DND-41 (cell line): Measurements from ENCODE around the gene RARB.

ENCODE experiments used
- ATAC-seq: fragments of 200-7000 bp; cut with Tn5 transposase; 3 replicates; pipeline ENCODE4 v1.9.1; 2021; ENCODE audit warnings: low read depth; ENCODE audit not compliant: insufficient read depth
- DNase-seq: peaks from one replicate; pipeline ENCODE4 v3.0.0-alpha.2; 2020
- H2AFZ ChIP-seq: 2 replicates; pipeline ENCODE4 v1.6.0; 2012; ENCODE audit warnings: low read depth, low read length
- H3K27ac ChIP-seq: 2 replicates; pipeline ENCODE4 v1.5.1; 2012; ENCODE audit warnings: low read length, inconsistent platforms
- H3K27me3 ChIP-seq: fragments of 200-600 bp; sonication (generic); 2 replicates; pipeline ENCODE4 v1.6.0; 2012; ENCODE audit warnings: low read length, mild to moderate bottlenecking, inconsistent platforms; ENCODE audit not compliant: insufficient read depth, poor library complexity
- H3K36me3 ChIP-seq: 2 replicates; pipeline ENCODE4 v1.5.1; 2012; ENCODE audit warnings: low read length, inconsistent platforms; ENCODE audit not compliant: insufficient read depth
- H3K4me1 ChIP-seq: 2 replicates; pipeline ENCODE4 v1.5.1; 2012; ENCODE audit warnings: mild to moderate bottlenecking, low read length; ENCODE audit not compliant: insufficient read depth
- H3K4me2 ChIP-seq: 2 replicates; pipeline ENCODE4 v1.6.0; 2012; ENCODE audit warnings: mild to moderate bottlenecking, moderate library complexity, low read length, inconsistent platforms; ENCODE audit not compliant: insufficient read depth
- H3K4me3 ChIP-seq, 2 experiments: fragments of 200-600 bp in 1 of 2; shearing (Covaris generic) in 1 of 2; 2 replicates each; pipeline ENCODE4 v1.5.1; 2012 to 2016; ENCODE audit warnings: inconsistent platforms in 2 of 2, low read length in 2 of 2, mild to moderate bottlenecking in 2 of 2, low read depth in 1 of 2, moderate library complexity in 1 of 2
- H3K79me2 ChIP-seq: 2 replicates; pipeline ENCODE4 v1.6.0; 2012; ENCODE audit warnings: low read length, inconsistent platforms; ENCODE audit not compliant: insufficient read depth
- H3K9ac ChIP-seq: 2 replicates; pipeline ENCODE4 v1.6.0; 2012; ENCODE audit warnings: low read depth, mild to moderate bottlenecking, inconsistent platforms, low read length, moderate library complexity
- H3K9me3 ChIP-seq: 2 replicates; pipeline ENCODE4 v1.5.1; 2012; ENCODE audit warnings: low read length, moderate library complexity, mild to moderate bottlenecking, inconsistent platforms; ENCODE audit not compliant: insufficient read depth, severe bottlenecking
- H4K20me1 ChIP-seq: 2 replicates; pipeline ENCODE4 v1.6.0; 2012; ENCODE audit warnings: low read length; ENCODE audit not compliant: insufficient read depth
- EZH2 ChIP-seq: IDR thresholded peaks from 3 replicates; pipeline ENCODE4 v1.6.1; 2012; ENCODE audit warnings: borderline replicate concordance, low read depth, mild to moderate bottlenecking, moderate library complexity, low read length, inconsistent platforms; ENCODE audit not compliant: severe bottlenecking
- TF ChIP-seq, protein P1 (sequence below): IDR thresholded peaks from 2 replicates; pipeline ENCODE4 v1.5.1; 2012; ENCODE audit warnings: borderline replicate concordance, low read length, moderate library complexity, mild to moderate bottlenecking; ENCODE audit not compliant: poor library complexity, severe bottlenecking; ENCODE audit errors: extremely low read depth

RARB gene

DNA sequence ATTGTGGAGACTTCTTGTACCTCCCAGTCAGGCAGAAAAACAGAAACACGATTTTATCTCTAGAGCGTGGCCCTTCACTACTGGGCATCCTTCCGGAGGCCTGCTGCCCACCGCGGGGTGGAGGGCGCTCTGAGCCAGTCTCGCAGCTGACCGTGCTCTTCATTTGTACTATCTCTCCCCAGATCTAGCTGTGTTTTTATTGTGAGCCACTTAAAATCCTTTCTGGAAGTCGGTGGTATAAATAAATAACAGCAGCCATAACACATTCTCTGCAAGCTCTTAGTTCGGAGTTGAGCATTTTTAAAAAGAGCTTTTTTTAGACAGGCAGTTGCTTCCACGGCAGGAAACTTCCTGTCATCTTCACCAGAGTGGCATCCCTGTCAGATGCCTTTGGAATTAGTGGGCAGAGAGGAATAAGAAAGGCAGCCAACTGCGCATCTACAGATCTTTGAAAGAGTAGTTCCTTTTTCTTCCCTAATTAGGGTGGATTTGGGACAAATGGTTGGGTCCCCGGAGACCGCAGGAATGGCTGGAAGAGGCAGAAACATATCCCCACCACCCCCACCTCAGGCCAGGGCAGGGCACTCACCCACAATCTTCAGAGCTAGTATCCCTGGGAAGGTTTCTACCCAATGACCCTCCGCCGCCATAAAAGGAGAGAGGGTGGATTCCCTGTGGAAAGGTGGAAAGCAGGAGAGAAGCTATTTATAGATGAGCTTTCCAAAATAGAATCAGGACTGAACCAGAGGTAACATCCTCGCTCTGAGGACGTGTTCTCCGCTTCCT is 145.5 kb downstream of the RARB start:
- Histone ChIP-seq H3K9me3 (no peaks in the 10 kb centered on the region), H3K4me3 (no peak overlapping the region), H3K79me2 (no peaks in the 10 kb centered on the region), H3K4me2 (no peak overlapping the region), H3K27ac (no peak overlapping the region), H3K9ac (no peak overlapping the region), H3K36me3 (no peaks in the 10 kb centered on the region), H2AFZ (no peak overlapping the region), H3K27me3 (no peaks in the 10 kb centered on the region), H4K20me1 (no peaks in the 10 kb centered on the region), H3K4me1 (no peaks in the 10 kb centered on the region)
- no peak for DNase-seq
- no peak for ATAC-seq
- TF ChIP-seq, protein P1, sequence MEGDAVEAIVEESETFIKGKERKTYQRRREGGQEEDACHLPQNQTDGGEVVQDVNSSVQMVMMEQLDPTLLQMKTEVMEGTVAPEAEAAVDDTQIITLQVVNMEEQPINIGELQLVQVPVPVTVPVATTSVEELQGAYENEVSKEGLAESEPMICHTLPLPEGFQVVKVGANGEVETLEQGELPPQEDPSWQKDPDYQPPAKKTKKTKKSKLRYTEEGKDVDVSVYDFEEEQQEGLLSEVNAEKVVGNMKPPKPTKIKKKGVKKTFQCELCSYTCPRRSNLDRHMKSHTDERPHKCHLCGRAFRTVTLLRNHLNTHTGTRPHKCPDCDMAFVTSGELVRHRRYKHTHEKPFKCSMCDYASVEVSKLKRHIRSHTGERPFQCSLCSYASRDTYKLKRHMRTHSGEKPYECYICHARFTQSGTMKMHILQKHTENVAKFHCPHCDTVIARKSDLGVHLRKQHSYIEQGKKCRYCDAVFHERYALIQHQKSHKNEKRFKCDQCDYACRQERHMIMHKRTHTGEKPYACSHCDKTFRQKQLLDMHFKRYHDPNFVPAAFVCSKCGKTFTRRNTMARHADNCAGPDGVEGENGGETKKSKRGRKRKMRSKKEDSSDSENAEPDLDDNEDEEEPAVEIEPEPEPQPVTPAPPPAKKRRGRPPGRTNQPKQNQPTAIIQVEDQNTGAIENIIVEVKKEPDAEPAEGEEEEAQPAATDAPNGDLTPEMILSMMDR: no peak
- no peak for TF ChIP-seq EZH2

DNA sequence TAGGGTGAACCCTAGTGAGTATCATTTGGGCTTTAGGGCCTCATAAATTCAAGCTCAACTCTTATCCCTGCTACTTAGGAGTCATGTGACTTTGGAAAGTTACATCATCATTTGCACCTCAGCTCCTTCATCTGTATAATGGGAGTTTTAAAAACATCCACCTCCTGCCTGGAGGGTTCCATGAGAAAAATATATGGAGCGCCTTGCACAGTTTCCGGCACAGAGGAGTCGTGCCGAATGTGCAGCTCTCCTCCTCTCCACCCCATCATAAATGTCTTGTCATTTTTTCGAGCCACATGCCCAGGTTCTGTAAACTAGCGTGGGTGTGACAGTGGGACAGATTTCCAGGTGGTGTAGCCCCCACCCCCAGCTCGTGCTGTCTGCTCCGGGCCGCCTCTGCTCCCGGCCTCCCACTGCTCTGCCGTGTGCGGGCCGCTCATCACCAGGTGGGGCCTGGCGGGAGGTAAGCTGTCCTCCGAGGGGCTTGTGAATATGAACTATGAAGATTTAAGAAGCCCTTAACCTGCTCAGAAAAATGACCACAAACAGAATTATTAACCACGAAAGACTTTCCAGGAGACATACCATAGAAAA is 146.2 kb downstream of the RARB start:
- TF ChIP-seq, protein P1: no peak
- no peak for TF ChIP-seq EZH2
- no peak overlapping the region for H2AFZ ChIP-seq
- H3K9me3 ChIP-seq: no peaks in the 10 kb centered on the region
- H3K4me1 ChIP-seq: no peaks in the 10 kb centered on the region
- DNase-seq (no peak), ATAC-seq (no peak)
- H4K20me1 ChIP-seq: no peaks in the 10 kb centered on the region
- no peak overlapping the region for H3K4me2 ChIP-seq
- no peaks in the 10 kb centered on the region for H3K36me3 ChIP-seq
- no peak overlapping the region for H3K4me3 ChIP-seq
- no peaks in the 10 kb centered on the region for H3K79me2 ChIP-seq
- no peak overlapping the region for H3K27ac ChIP-seq
- no peaks in the 10 kb centered on the region for H3K27me3 ChIP-seq
- no peak overlapping the region for H3K9ac ChIP-seq

DNA sequence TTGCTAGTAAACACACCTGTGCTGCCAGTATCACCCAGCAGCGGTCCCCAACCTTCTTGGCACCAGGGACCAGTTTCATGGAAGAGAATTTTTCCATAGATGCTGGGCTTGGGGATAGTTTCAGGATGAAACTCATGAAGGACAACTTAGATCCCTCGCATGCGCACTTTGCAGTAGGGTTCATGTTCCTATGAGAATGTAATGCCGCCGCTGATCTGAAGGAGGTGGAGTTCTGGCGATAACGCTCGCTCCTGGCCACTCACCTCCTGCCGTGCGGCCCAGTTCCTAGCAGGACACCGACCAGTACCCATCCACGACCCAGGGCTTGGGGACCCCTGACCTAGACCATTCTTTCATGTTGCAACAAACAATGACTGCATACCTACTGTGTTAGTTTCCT is 146.9 kb downstream of the RARB start:
- Histone ChIP-seq H3K27me3 (no peaks in the 10 kb centered on the region), H3K36me3 (no peaks in the 10 kb centered on the region), H3K79me2 (no peaks in the 10 kb centered on the region), H3K4me1 (no peaks in the 10 kb centered on the region), H3K4me3 (no peak overlapping the region), H3K4me2 (no peak overlapping the region), H3K9ac (no peak overlapping the region), H3K27ac (no peak overlapping the region), H2AFZ (no peak overlapping the region), H4K20me1 (no peaks in the 10 kb centered on the region), H3K9me3 (no peaks in the 10 kb centered on the region)
- no peak for ATAC-seq
- no peak for DNase-seq
- TF ChIP-seq EZH2: no peak
- TF ChIP-seq, protein P1: no peak
